A549 (cell line): Measurements from ENCODE around the gene JOSD1. TPM values are rescaled to one million over a fixed set of nuclear protein-coding genes. Genes with fewer than 3 reads are reported as not detected.

ENCODE experiments used
- ATAC-seq, 2 experiments: fragments of 200-7000 bp in 1 of 2; fragments of >200 bp in 1 of 2; cut with Nextera tagmentation in 1 of 2; cut with Tn5 transposase in 1 of 2; 3 replicates each; pipeline versions ENCODE4 v1.8.0 to v1.9.1; 2018 to 2020; ENCODE audit warnings: mild to moderate bottlenecking in 1 of 2, moderate library complexity in 1 of 2
- CTCF ChIA-PET: fragments of 300-600 bp; sonication (Branson Sonifier 250); formaldehyde crosslinking; extraction: SDS; loops from one replicate; lab custom pipeline; 2021; ENCODE audit warnings: antibody characterized with exemption, inconsistent platforms; lab: Yijun Ruan, JAX
- POLR2A ChIA-PET: fragments of 350-600 bp; formaldehyde crosslinking; extraction: SDS; loops from one replicate; lab custom pipeline; 2021; ENCODE audit warnings: antibody characterized with exemption, inconsistent platforms; lab: Yijun Ruan, JAX
- DNase-seq, 2 experiments: peaks; one replicate each; pipeline versions ENCODE4 v3.0.0 to v3.0.0-alpha.2; 2011 to 2016; ENCODE audit warnings: low read depth in 1 of 2, low spot score in 1 of 2
- FAIRE-seq: peaks from 2 replicates; lab custom pipeline; 2011; peaks lifted over from hg19 to GRCh38; lab: Jason Lieb, UNC
- H3K27ac ChIP-seq, 2 experiments: fragments of >200 bp; sonication (Bioruptor Twin); formaldehyde crosslinking; 3 replicates each; pipeline ENCODE4 v1.5.1; 2016 to 2017
- H3K4me1 ChIP-seq: fragments of >200 bp; sonication (Bioruptor Twin); formaldehyde crosslinking; 3 replicates; pipeline ENCODE4 v1.6.1; 2016
- H3K4me2 ChIP-seq: fragments of >200 bp; sonication (Bioruptor Twin); formaldehyde crosslinking; 3 replicates; pipeline ENCODE4 v1.6.1; 2016
- H3K4me3 ChIP-seq: fragments of >200 bp; sonication (Bioruptor Twin); formaldehyde crosslinking; 3 replicates; pipeline ENCODE4 v1.5.1; 2016
- H3K9me3 ChIP-seq: fragments of >200 bp; sonication (Bioruptor Twin); formaldehyde crosslinking; 3 replicates; pipeline ENCODE4 v1.6.1; 2016
- CBX2 ChIP-seq: fragments of 200-600 bp; sonication (generic); IDR thresholded peaks from 2 replicates; pipeline ENCODE4 v1.6.1; 2016; ENCODE audit warnings: low read depth, mild to moderate bottlenecking, borderline replicate concordance
- CEBPB ChIP-seq, 2 experiments: fragments of >200 bp in 1 of 2; sonication (Bioruptor Twin) in 1 of 2; formaldehyde crosslinking in 1 of 2; IDR thresholded peaks; 2 replicates each; pipeline ENCODE4 v1.6.1; 2012 to 2016
- CHD2 ChIP-seq: fragments of 150-350 bp; IDR thresholded peaks from 2 replicates; pipeline ENCODE4 v1.6.1; 2014; ENCODE audit warnings: low read length; ENCODE audit not compliant: partially characterized antibody
- EHMT2 ChIP-seq: fragments of 200-600 bp; sonication (generic); IDR thresholded peaks from 2 replicates; pipeline ENCODE4 v1.6.1; 2016; ENCODE audit warnings: antibody characterized with exemption, low read depth, mild to moderate bottlenecking, moderate library complexity
- EP300 ChIP-seq, 2 experiments: fragments of >200 bp; sonication (Bioruptor Twin); formaldehyde crosslinking; IDR thresholded peaks; 2 replicates in 1 of 2; 3 replicates in 1 of 2; pipeline ENCODE4 v1.6.1; 2016 to 2017
- FOSB ChIP-seq: fragments of 250-450 bp; sonication (Bioruptor Pico); IDR thresholded peaks from 2 replicates; pipeline ENCODE4 v1.5.0; 2020; ENCODE audit warnings: mild to moderate bottlenecking, moderate library complexity
- FOSL2 ChIP-seq, 2 experiments: fragments of 450-650 bp in 1 of 2; fragments of >200 bp in 1 of 2; sonication (Bioruptor Twin) in 1 of 2; formaldehyde crosslinking; IDR thresholded peaks; 2 replicates each; pipeline versions ENCODE4 v1.5.0 to v1.6.1; 2016 to 2020; ENCODE audit warnings: mild to moderate bottlenecking in 1 of 2, moderate library complexity in 1 of 2
- FOXS1 ChIP-seq: fragments of 250-450 bp; sonication (Bioruptor Pico); IDR thresholded peaks from 2 replicates; pipeline ENCODE4 v1.5.0; 2020; ENCODE audit warnings: mild to moderate bottlenecking, moderate library complexity
- HMGXB4 ChIP-seq: fragments of 250-450 bp; sonication (Bioruptor Pico); IDR thresholded peaks from 2 replicates; pipeline ENCODE4 v1.5.0; 2021; ENCODE audit warnings: mild to moderate bottlenecking, moderate library complexity, borderline replicate concordance
- HOXB5 ChIP-seq: fragments of 250-450 bp; sonication (Bioruptor Pico); IDR thresholded peaks from 2 replicates; pipeline ENCODE4 v1.5.0; 2020; ENCODE audit warnings: mild to moderate bottlenecking, moderate library complexity
- JUN ChIP-seq, 2 experiments: fragments of >200 bp; sonication (Bioruptor Twin); formaldehyde crosslinking; IDR thresholded peaks; 2 replicates in 1 of 2; 3 replicates in 1 of 2; pipeline ENCODE4 v1.6.1; 2016 to 2017
- MAFK ChIP-seq: fragments of 450-650 bp; IDR thresholded peaks from 2 replicates; pipeline ENCODE4 v1.6.1; 2014; ENCODE audit not compliant: partially characterized antibody
- MAX ChIP-seq: IDR thresholded peaks from 2 replicates; pipeline ENCODE4 v1.6.1; 2012
- NFE2L2 ChIP-seq: fragments of 150-350 bp; conservative IDR thresholded peaks from 2 replicates; pipeline ENCODE4 v1.6.1; 2014; ENCODE audit warnings: low read length
- NPAS2 ChIP-seq: fragments of 250-450 bp; sonication (Bioruptor Pico); IDR thresholded peaks from 2 replicates; pipeline ENCODE4 v1.8.0; 2022; ENCODE audit warnings: mild to moderate bottlenecking, moderate library complexity, borderline replicate concordance
- PBX3 ChIP-seq: IDR thresholded peaks from 2 replicates; pipeline ENCODE4 v1.6.1; 2012
- POLR2A ChIP-seq: IDR thresholded peaks from 2 replicates; pipeline ENCODE4 v1.6.1; 2012; ENCODE audit warnings: mild to moderate bottlenecking, low read length
- POLR2AphosphoS2 ChIP-seq: conservative IDR thresholded peaks from 2 replicates; pipeline ENCODE4 v1.6.1; 2012; ENCODE audit warnings: low read length, improper control_type of control experiment, inconsistent platforms
- RARB ChIP-seq: fragments of 250-450 bp; sonication (Bioruptor Pico); IDR thresholded peaks from 2 replicates; pipeline ENCODE4 v1.8.0; 2021; ENCODE audit warnings: mild to moderate bottlenecking, moderate library complexity
- RFX5 ChIP-seq: fragments of 450-650 bp; IDR thresholded peaks from 2 replicates; pipeline ENCODE4 v1.7.1; 2014; ENCODE audit warnings: antibody characterized with exemption, mild to moderate bottlenecking, moderate library complexity
- TFCP2L1 ChIP-seq: fragments of 250-450 bp; sonication (Bioruptor Pico); IDR thresholded peaks from 2 replicates; pipeline ENCODE4 v1.5.0; 2021; ENCODE audit warnings: mild to moderate bottlenecking
- USF2 ChIP-seq: fragments of 450-650 bp; IDR thresholded peaks from 2 replicates; pipeline ENCODE4 v1.6.1; 2014; ENCODE audit warnings: antibody characterized with exemption
- ZSCAN20 ChIP-seq: fragments of 250-450 bp; sonication (Bioruptor Pico); IDR thresholded peaks from 2 replicates; pipeline ENCODE4 v1.8.0; 2022; ENCODE audit warnings: mild to moderate bottlenecking, moderate library complexity
- WGBS: methylation state at CpG from one replicate; pipeline ENCODE4 v1.1.6; 2017; ENCODE audit errors: missing lambda C conversion rate; 5-methylcytosine and 5-hydroxymethylcytosine counted together
- polyA plus RNA-seq, 4 experiments: library from polyadenylated mRNA; depleted of rRNA in 3 of 4; stranded (reverse); fragments of >200 nt; fragmentation: RNase III in 1 of 4; extraction: RNeasy Plus Mini Kit Qiagen cat#74134 plus additional on column Dnase treatment in 1 of 4; gene quantifications; 2 replicates in 3 of 4; 3 replicates in 1 of 4; pipeline ENCODE4 v1.2.3, GENCODE V29; 2011 to 2017
- TF ChIP-seq, protein P1 (sequence below): fragments of >200 bp; sonication (Bioruptor Twin); formaldehyde crosslinking; IDR thresholded peaks from 3 replicates; pipeline ENCODE4 v1.5.1; 2016
- TF ChIP-seq, protein P2 (sequence below): fragments of 250-450 bp; sonication (Bioruptor Pico); IDR thresholded peaks from 2 replicates; pipeline ENCODE4 v1.5.0; 2020; ENCODE audit warnings: low read depth, mild to moderate bottlenecking, moderate library complexity

JOSD1 gene
- polyA plus RNA-seq, 2 of the 4 experiments (the other 2 are of a cell fraction), result 29.7 to 37.5 TPM

DNA sequence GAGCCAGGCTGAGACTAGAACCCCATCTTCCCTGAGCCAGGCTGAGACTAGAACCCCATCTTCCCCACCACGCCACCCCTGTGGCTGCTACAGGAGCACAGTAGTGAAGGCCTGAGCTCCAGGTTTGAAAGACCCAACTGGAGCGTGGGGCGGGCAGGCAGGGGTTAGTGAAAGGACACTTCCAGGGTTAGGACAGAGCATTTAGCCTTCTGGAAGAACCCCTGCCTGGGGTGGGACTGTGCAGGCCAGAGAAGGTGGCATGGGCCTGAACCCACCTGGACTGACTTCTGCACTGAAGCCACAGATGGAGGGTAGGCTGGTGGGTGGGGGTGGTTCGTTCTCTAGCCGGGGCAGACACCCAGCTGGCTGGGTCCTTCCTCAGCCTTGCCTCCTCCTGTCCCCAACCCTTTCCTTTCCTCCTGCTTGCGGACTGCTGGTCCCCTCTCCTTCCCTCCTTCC is 31.0 kb upstream of the JOSD1 start:
- no peak for ATAC-seq
- DNase-seq, result no peak
- Histone ChIP-seq H3K4me3 (no peak overlapping the region), H3K4me1 (no peaks in the 10 kb centered on the region), H3K27ac (no peak overlapping the region), H3K4me2 (no peak overlapping the region), H3K9me3 (no peaks in the 10 kb centered on the region)
- POLR2A ChIA-PET, result no interaction called here
- TF ChIP-seq, protein P1, sequence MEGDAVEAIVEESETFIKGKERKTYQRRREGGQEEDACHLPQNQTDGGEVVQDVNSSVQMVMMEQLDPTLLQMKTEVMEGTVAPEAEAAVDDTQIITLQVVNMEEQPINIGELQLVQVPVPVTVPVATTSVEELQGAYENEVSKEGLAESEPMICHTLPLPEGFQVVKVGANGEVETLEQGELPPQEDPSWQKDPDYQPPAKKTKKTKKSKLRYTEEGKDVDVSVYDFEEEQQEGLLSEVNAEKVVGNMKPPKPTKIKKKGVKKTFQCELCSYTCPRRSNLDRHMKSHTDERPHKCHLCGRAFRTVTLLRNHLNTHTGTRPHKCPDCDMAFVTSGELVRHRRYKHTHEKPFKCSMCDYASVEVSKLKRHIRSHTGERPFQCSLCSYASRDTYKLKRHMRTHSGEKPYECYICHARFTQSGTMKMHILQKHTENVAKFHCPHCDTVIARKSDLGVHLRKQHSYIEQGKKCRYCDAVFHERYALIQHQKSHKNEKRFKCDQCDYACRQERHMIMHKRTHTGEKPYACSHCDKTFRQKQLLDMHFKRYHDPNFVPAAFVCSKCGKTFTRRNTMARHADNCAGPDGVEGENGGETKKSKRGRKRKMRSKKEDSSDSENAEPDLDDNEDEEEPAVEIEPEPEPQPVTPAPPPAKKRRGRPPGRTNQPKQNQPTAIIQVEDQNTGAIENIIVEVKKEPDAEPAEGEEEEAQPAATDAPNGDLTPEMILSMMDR, result no peak
- no peak for TF ChIP-seq CEBPB (IDR thresholded peaks at IDR 0.05)
- no peak for TF ChIP-seq EHMT2
- TF ChIP-seq CHD2, result no peak
- TF ChIP-seq RFX5, result no peak
- TF ChIP-seq EP300 (IDR thresholded peaks at IDR 0.05), result no peak
- TF ChIP-seq JUN (IDR thresholded peaks at IDR 0.05), result no peak
- TF ChIP-seq ZSCAN20 (CRISPR knock-in tag), result no peak
- TF ChIP-seq FOSB (CRISPR knock-in tag), result no peak
- TF ChIP-seq, protein P2, sequence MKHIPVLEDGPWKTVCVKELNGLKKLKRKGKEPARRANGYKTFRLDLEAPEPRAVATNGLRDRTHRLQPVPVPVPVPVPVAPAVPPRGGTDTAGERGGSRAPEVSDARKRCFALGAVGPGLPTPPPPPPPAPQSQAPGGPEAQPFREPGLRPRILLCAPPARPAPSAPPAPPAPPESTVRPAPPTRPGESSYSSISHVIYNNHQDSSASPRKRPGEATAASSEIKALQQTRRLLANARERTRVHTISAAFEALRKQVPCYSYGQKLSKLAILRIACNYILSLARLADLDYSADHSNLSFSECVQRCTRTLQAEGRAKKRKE, result no peak
- CTCF ChIA-PET, result interaction anchor here (0.5 to 7.4 kb wide), 11 partner anchors 8 to 885 kb away, joined by 3 to 69 read pairs (median 4); partner anchors contain the start of gene SUN2
- no peak for FAIRE-seq
- 96% methylated on average over 6 of the region's 6 CpGs for WGBS

GRCh38 chr22:38730411-38730871 is 29.7 kb upstream of the JOSD1 start:
- CTCF ChIA-PET, result interaction anchor here (1.0 to 1.1 kb wide), 3 partner anchors 8 to 20 kb away, joined by 3 to 4 read pairs (median 3); no protein-coding TSS in a partner anchor
- FAIRE-seq, result no peak

DNA sequence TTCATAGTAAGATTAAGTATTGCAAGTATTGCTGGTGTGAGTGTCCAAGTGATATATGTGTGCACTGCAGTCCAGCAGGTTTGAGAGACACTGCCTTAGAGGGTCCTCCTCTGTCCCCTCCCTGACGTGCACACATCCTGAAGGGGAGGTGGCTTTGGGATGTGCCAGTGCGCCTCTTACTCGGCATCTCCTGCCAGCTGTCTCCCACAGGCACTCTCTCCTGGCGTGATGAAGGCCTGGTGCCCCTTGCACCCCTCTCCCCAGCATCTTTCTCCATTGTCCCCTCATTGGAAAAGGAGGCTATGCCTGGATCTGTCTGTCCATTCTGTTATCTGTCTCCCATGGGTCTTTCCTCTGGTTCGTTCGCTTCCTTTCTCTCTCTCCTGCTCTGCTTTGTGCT is 29.2 kb upstream of the JOSD1 start:
- Histone ChIP-seq H3K4me1 (no peaks in the 10 kb centered on the region), H3K4me3 (no peak overlapping the region), H3K9me3 (no peaks in the 10 kb centered on the region), H3K4me2 (no peak overlapping the region)
- POLR2A ChIA-PET, result no interaction called here
- no peak for ATAC-seq
- no peak for TF ChIP-seq CBX2
- TF ChIP-seq NPAS2, result no peak
- no peak for TF ChIP-seq NFE2L2
- TF ChIP-seq, protein P2, result no peak
- no peak for TF ChIP-seq JUN (IDR thresholded peaks at IDR 0.05)
- TF ChIP-seq MAX, result no peak
- no peak for TF ChIP-seq RARB (CRISPR knock-in tag)
- TF ChIP-seq POLR2AphosphoS2, result no peak
- no peak for TF ChIP-seq FOXS1 (CRISPR knock-in tag)
- TF ChIP-seq TFCP2L1 (CRISPR knock-in tag), result no peak
- TF ChIP-seq HMGXB4 (CRISPR knock-in tag), result no peak
- TF ChIP-seq PBX3, result no peak
- no peak for TF ChIP-seq ZSCAN20 (CRISPR knock-in tag)
- TF ChIP-seq HOXB5 (CRISPR knock-in tag), result no peak
- TF ChIP-seq USF2, result no peak
- TF ChIP-seq, all 56 proteins: peak for 0
- no peak for DNase-seq
- no peak for FAIRE-seq
- CTCF ChIA-PET, result interaction anchor here (1.0 to 1.1 kb wide), 3 partner anchors 9 to 20 kb away, joined by 3 to 4 read pairs (median 3); no protein-coding TSS in a partner anchor
- WGBS, result 87% methylated on average over 5 of the region's 6 CpGs
- no peak overlapping the region for H3K27ac ChIP-seq

More at GRCh38 chr22:38730411-38730871, 29.7 kb upstream of the JOSD1 start:
- TF ChIP-seq FOSL2 (IDR thresholded peaks at IDR 0.05) (no peak), FOSL2 (CRISPR knock-in tag; IDR thresholded peaks at IDR 0.05) (no peak), NPAS2 (no peak), POLR2A (no peak), FOSB (CRISPR knock-in tag) (no peak), JUN (IDR thresholded peaks at IDR 0.05) (no peak), CHD2 (no peak), CBX2 (no peak), MAFK (no peak)
- POLR2A ChIA-PET, result no interaction called here
- WGBS, result 93% methylated on average over 12 of the region's 13 CpGs
- Histone ChIP-seq H3K27ac (no peak overlapping the region), H3K4me1 (no peaks in the 10 kb centered on the region), H3K4me2 (no peak overlapping the region), H3K4me3 (no peak overlapping the region), H3K9me3 (no peaks in the 10 kb centered on the region)
- no peak for ATAC-seq
- no peak for DNase-seq
